ENCODE measurements around the gene PODXL2.

DNA sequence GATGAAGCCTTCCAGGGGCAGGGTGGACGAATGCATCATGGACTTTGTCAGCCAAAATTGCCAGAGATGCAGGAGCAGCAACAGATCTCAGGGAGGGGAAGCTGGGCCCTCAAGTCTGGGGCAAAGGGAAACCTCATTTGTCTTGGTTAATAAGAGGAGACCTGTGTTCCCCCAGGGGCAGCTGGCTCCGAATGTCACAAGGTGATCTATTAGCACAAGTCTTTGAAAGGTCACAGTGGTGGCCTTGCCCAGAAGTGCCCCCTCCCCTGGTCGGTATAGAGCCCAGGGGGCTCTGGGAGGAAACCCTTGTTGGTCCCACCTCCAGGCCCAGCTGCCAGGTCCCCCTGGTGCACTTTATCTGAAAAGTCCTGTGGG, 89.9 kb downstream of the PODXL2 start:
- TF ChIP-seq, protein P1, sequence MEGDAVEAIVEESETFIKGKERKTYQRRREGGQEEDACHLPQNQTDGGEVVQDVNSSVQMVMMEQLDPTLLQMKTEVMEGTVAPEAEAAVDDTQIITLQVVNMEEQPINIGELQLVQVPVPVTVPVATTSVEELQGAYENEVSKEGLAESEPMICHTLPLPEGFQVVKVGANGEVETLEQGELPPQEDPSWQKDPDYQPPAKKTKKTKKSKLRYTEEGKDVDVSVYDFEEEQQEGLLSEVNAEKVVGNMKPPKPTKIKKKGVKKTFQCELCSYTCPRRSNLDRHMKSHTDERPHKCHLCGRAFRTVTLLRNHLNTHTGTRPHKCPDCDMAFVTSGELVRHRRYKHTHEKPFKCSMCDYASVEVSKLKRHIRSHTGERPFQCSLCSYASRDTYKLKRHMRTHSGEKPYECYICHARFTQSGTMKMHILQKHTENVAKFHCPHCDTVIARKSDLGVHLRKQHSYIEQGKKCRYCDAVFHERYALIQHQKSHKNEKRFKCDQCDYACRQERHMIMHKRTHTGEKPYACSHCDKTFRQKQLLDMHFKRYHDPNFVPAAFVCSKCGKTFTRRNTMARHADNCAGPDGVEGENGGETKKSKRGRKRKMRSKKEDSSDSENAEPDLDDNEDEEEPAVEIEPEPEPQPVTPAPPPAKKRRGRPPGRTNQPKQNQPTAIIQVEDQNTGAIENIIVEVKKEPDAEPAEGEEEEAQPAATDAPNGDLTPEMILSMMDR (IDR thresholded peaks at IDR 0.05): no peak
- TF ChIP-seq POLR2A (IDR thresholded peaks at IDR 0.05): no peak

Measured in adrenal gland (tissue), 5 donors.